HEK293 (cell line): ENCODE data around the gene ARHGAP4.

Experiments
- CTCF ChIA-PET: fragments of 350-600 bp; formaldehyde crosslinking; extraction: SDS; loops from one replicate; lab custom pipeline; 2021; ENCODE audit warnings: antibody characterized with exemption; lab: Yijun Ruan, JAX
- POLR2A ChIA-PET: fragments of 300-600 bp; formaldehyde crosslinking; extraction: SDS; loops from one replicate; lab custom pipeline; 2020; ENCODE audit warnings: antibody characterized with exemption, inconsistent platforms; lab: Yijun Ruan, JAX
- H3K27ac ChIP-seq: fragments of 200-500 bp; sonication (Bioruptor generic); 2 replicates; pipeline ENCODE4 v1.5.1; 2014; ENCODE audit warnings: low read depth, low read length, control low read depth, inconsistent platforms; ENCODE audit errors: extremely low read depth
- H3K36me3 ChIP-seq, 2 experiments: fragments of 200-500 bp in 1 of 2; sonication (Bioruptor generic) in 1 of 2; 1 replicate in 1 of 2; 2 replicates in 1 of 2; pipeline ENCODE4 v1.5.1; 2014 to 2017; ENCODE audit warnings: inconsistent platforms in 2 of 2, low read length in 2 of 2; ENCODE audit not compliant: control insufficient read depth in 2 of 2, insufficient read depth in 1 of 2
- H3K4me1 ChIP-seq: fragments of 200-500 bp; sonication (Bioruptor generic); 2 replicates; pipeline ENCODE4 v1.5.1; 2014; ENCODE audit warnings: mild to moderate bottlenecking, low read length, inconsistent platforms; ENCODE audit not compliant: control insufficient read depth, insufficient read depth
- H3K4me3 ChIP-seq: 2 replicates; pipeline ENCODE4 v1.5.1; 2011; ENCODE audit warnings: low read depth, mild to moderate bottlenecking, control low read depth, low read length, moderate library complexity
- H3K9me3 ChIP-seq: fragments of 200-500 bp; sonication (Bioruptor generic); 2 replicates; pipeline ENCODE4 v1.5.1; 2014; ENCODE audit warnings: low read depth, low read length, inconsistent platforms; ENCODE audit not compliant: control insufficient read depth, insufficient read depth
- AEBP2 ChIP-seq: fragments of 450-650 bp; formaldehyde crosslinking; IDR thresholded peaks from 2 replicates; pipeline ENCODE4 v1.5.1; 2016; ENCODE audit warnings: missing biosample characterization, missing genetic modification characterization, borderline replicate concordance
- PRDM2 ChIP-seq: fragments of 450-650 bp; formaldehyde crosslinking; IDR thresholded peaks from 2 replicates; pipeline ENCODE4 v1.5.1; 2016; ENCODE audit warnings: missing biosample characterization, missing genetic modification characterization, borderline replicate concordance
- SP3 ChIP-seq: fragments of 450-650 bp; formaldehyde crosslinking; IDR thresholded peaks from 2 replicates; pipeline ENCODE4 v1.5.1; 2016; ENCODE audit warnings: missing biosample characterization, missing genetic modification characterization
- ZNF10 ChIP-seq: fragments of 450-650 bp; formaldehyde crosslinking; IDR thresholded peaks from 2 replicates; pipeline ENCODE4 v1.5.1; 2017; ENCODE audit warnings: missing biosample characterization, missing genetic modification characterization
- ZNF121 ChIP-seq: fragments of 450-650 bp; formaldehyde crosslinking; IDR thresholded peaks from 2 replicates; pipeline ENCODE4 v1.5.1; 2016; ENCODE audit warnings: missing biosample characterization, missing genetic modification characterization
- ZNF174 ChIP-seq: fragments of 450-650 bp; formaldehyde crosslinking; IDR thresholded peaks from 2 replicates; pipeline ENCODE4 v1.5.0; 2017; ENCODE audit warnings: missing biosample characterization, mild to moderate bottlenecking, missing genetic modification characterization
- ZNF202 ChIP-seq: fragments of 450-650 bp; formaldehyde crosslinking; IDR thresholded peaks from 2 replicates; pipeline ENCODE4 v1.5.1; 2016; ENCODE audit warnings: missing biosample characterization, missing genetic modification characterization, borderline replicate concordance
- ZNF660 ChIP-seq: fragments of 450-650 bp; IDR thresholded peaks from 2 replicates; pipeline ENCODE4 v1.5.1; 2018; ENCODE audit warnings: missing biosample characterization, mild to moderate bottlenecking, missing genetic modification characterization
- ZNF701 ChIP-seq: fragments of 450-650 bp; formaldehyde crosslinking; IDR thresholded peaks from 2 replicates; pipeline ENCODE4 v1.5.1; 2016; ENCODE audit warnings: missing biosample characterization, missing genetic modification characterization
- TF ChIP-seq, protein P1 (sequence below): fragments of 450-650 bp; formaldehyde crosslinking; conservative IDR thresholded peaks from 2 replicates; pipeline ENCODE4 v1.5.1; 2016; ENCODE audit warnings: low read depth, missing biosample characterization, missing genetic modification characterization

ARHGAP4 gene

DNA sequence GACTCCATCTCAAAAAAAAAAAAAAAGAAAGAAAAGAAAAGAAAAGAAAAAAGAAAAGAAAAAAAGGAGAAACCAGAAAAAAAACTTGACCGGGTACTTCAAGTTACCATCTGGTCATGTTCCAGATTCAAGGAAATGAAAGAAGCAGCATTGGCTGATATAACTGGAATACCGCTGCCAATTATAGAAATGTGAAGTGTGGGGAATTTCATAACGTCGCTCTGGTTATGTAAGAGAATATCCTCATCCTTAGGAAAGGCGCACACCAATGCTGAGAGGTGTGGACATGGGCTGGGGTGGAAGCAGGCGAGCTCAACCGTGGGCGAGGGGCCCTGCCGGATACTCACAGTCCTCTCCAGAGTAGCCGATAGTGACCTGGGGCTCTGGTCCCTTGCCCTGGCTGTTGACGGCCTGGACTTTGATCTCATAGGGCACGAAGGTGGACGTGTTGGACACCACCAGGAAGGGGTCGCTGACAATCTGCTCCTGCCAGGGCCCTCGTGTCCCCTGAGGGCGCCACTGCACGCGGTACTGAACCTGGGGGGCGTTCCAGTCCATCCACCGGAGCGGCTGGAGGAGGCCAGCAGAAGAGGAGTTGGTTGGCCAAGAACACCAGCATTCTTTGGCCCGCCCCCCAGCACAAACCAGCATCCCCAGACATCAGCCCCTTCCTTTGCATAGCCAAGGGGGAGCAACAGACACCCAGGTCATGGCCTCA is 59.6 kb downstream of the ARHGAP4 start (continued):
- TF ChIP-seq ZNF174 (no peak), ZNF121 (no peak), ZNF660 (tag by site-specific recombination) (no peak), ZNF701 (no peak)
- TF ChIP-seq, protein P1, sequence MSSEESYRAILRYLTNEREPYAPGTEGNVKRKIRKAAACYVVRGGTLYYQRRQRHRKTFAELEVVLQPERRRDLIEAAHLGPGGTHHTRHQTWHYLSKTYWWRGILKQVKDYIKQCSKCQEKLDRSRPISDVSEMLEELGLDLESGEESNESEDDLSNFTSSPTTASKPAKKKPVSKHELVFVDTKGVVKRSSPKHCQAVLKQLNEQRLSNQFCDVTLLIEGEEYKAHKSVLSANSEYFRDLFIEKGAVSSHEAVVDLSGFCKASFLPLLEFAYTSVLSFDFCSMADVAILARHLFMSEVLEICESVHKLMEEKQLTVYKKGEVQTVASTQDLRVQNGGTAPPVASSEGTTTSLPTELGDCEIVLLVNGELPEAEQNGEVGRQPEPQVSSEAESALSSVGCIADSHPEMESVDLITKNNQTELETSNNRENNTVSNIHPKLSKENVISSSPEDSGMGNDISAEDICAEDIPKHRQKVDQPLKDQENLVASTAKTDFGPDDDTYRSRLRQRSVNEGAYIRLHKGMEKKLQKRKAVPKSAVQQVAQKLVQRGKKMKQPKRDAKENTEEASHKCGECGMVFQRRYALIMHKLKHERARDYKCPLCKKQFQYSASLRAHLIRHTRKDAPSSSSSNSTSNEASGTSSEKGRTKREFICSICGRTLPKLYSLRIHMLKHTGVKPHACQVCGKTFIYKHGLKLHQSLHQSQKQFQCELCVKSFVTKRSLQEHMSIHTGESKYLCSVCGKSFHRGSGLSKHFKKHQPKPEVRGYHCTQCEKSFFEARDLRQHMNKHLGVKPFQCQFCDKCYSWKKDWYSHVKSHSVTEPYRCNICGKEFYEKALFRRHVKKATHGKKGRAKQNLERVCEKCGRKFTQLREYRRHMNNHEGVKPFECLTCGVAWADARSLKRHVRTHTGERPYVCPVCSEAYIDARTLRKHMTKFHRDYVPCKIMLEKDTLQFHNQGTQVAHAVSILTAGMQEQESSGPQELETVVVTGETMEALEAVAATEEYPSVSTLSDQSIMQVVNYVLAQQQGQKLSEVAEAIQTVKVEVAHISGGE (tag by site-specific recombination) = no peak

GRCh38 chrX:153865685-153866084 is 60.4 kb downstream of the ARHGAP4 start:
- Histone ChIP-seq H3K4me1 (no peaks in the 10 kb centered on the region), H3K36me3 (no peaks in the 10 kb centered on the region), H3K9me3 (no peaks in the 10 kb centered on the region), H3K27ac (no peak overlapping the region), H3K4me3 (no peak overlapping the region)
- POLR2A ChIA-PET = no interaction called here
- TF ChIP-seq ZNF660 (tag by site-specific recombination) (no peak), ZNF202 (tag by site-specific recombination) (no peak)
- TF ChIP-seq, all 188 proteins: peak for 0
- CTCF ChIA-PET = no interaction called here

DNA sequence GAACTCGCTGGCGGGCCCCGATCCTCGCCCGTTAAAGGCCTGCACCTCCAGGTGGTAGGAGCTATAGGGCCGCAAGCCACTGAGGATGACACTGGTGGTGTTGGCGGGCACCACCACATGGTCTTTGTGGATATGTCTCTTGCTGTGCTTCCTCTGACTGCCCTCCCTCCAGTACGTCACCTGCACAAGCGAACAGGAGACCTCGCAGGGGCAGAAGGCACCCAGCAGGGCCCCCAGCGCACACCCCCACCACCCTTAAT is 60.8 kb downstream of the ARHGAP4 start:
- H3K9me3 ChIP-seq = no peaks in the 10 kb centered on the region
- H3K4me1 ChIP-seq = no peaks in the 10 kb centered on the region
- POLR2A ChIA-PET = no interaction called here
- TF ChIP-seq SP3 (tag by site-specific recombination) (no peak), AEBP2 (tag by site-specific recombination) (no peak), PRDM2 (tag by site-specific recombination) (no peak), ZNF10 (tag by site-specific recombination) (no peak)
- no peaks in the 10 kb centered on the region for H3K36me3 ChIP-seq
- H3K27ac ChIP-seq = no peak overlapping the region
- H3K4me3 ChIP-seq = no peak overlapping the region
- CTCF ChIA-PET = no interaction called here
